IPS DF 6.9 (cell line): ENCODE data around the gene CACNB2.

ENCODE experiments used
- DNase-seq: peaks from one replicate; pipeline ENCODE4 v3.0.0-alpha.2; 2013; ENCODE audit warnings: low read depth, low spot score
- H3K27ac ChIP-seq: one replicate; pipeline ENCODE4 v1.5.1; 2013; ENCODE audit warnings: low read length, control low read depth
- H3K27me3 ChIP-seq: 2 replicates; pipeline ENCODE4 v1.6.1; 2013; ENCODE audit warnings: mild to moderate bottlenecking, low read length; ENCODE audit not compliant: control insufficient read depth, insufficient read depth
- H3K36me3 ChIP-seq: 2 replicates; pipeline ENCODE4 v1.6.1; 2013; ENCODE audit warnings: low read length; ENCODE audit not compliant: control insufficient read depth, insufficient read depth
- H3K4me1 ChIP-seq: 2 replicates; pipeline ENCODE4 v1.6.1; 2013; ENCODE audit warnings: low read length; ENCODE audit not compliant: control insufficient read depth, insufficient read depth
- H3K4me3 ChIP-seq: 2 replicates; pipeline ENCODE4 v1.5.1; 2013; ENCODE audit warnings: mild to moderate bottlenecking, low read length
- H3K9me3 ChIP-seq: 2 replicates; pipeline ENCODE4 v1.6.1; 2013; ENCODE audit warnings: low read length, inconsistent platforms; ENCODE audit not compliant: control insufficient read depth, insufficient read depth
- WGBS: extraction: QIAGEN DNeasy Blood & Tissue Kit; methylation state at CpG from one replicate; pipeline ENCODE4 v1.1.7; 2013; ENCODE audit warnings: mixed read lengths, missing lambda C conversion rate; ENCODE audit not compliant: insufficient read length, insufficient coverage; 5-methylcytosine and 5-hydroxymethylcytosine counted together

The CACNB2 gene

GRCh38 chr10:18417950-18418527 is 277.8 kb downstream of the CACNB2 start:
- 100% methylated on average over 1 of the region's 15 CpGs for WGBS
- Histone ChIP-seq H3K27ac (no peak overlapping the region), H3K9me3 (no peaks in the 10 kb centered on the region)

DNA sequence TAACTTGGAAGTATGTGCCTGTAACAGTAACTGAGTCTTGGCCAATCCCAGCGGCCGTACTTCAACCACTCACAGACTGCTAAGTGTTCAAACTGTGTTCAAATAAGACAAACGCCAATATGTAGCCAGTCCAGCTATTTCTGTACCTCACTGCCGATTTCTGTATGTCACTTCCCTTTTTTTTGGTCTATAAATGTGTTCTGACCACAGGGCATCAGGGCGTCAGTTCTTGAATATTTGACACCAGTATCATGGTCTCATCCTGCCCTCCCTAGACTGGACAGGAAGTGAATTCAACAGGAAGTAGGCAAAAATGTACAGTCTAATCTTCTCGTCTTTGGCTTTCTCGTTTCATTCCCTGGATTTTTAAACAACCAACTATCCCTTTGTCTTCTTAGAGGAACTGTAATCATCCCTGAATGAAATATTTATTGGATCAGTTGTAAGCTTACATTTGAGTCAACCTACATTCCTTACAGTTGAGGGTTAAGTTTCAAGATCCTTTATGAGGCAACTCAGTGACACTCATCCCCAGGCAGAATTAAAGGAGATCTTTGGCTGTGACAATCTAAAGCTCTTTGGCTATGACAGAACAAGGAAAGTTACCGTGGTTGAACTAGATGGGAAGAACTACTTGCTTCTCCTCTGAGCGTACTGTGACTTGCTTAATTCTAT is 278.5 kb downstream of the CACNB2 start:
- Histone ChIP-seq H3K4me1 (no peaks in the 10 kb centered on the region), H3K9me3 (no peaks in the 10 kb centered on the region), H3K36me3 (no peaks in the 10 kb centered on the region), H3K27ac (no peak overlapping the region), H3K4me3 (no peak overlapping the region), H3K27me3 (no peaks in the 10 kb centered on the region)
- no peak for DNase-seq
- no CpG with 5 or more reads among the region's 9 CpGs for WGBS

More at GRCh38 chr10:18417950-18418527, 277.8 kb downstream of the CACNB2 start:
- Histone ChIP-seq H3K4me1 (no peaks in the 10 kb centered on the region), H3K4me3 (no peak overlapping the region), H3K36me3 (no peaks in the 10 kb centered on the region), H3K27me3 (no peaks in the 10 kb centered on the region)
- DNase-seq, result no peak

GRCh38 chr10:18419945-18420344 is 279.7 kb downstream of the CACNB2 start:
- Histone ChIP-seq H3K36me3 (no peaks in the 10 kb centered on the region), H3K4me1 (peaks cover 1% of the 10 kb centered on the region; the same call in 1 of the 2 replicates), H3K27ac (no peak overlapping the region), H3K27me3 (no peaks in the 10 kb centered on the region), H3K4me3 (no peak overlapping the region), H3K9me3 (no peaks in the 10 kb centered on the region)
- WGBS, result no CpG with 5 or more reads among the region's 2 CpGs
- no peak for DNase-seq

GRCh38 chr10:18421726-18422293 is 281.6 kb downstream of the CACNB2 start:
- Histone ChIP-seq H3K4me3 (no peak overlapping the region), H3K4me1 (peaks cover 1% of the 10 kb centered on the region; the same call in 1 of the 2 replicates), H3K36me3 (no peaks in the 10 kb centered on the region), H3K27me3 (no peaks in the 10 kb centered on the region), H3K27ac (no peak overlapping the region), H3K9me3 (no peaks in the 10 kb centered on the region)
- WGBS, result no CpG with 5 or more reads among the region's 7 CpGs
- no peak for DNase-seq

DNA sequence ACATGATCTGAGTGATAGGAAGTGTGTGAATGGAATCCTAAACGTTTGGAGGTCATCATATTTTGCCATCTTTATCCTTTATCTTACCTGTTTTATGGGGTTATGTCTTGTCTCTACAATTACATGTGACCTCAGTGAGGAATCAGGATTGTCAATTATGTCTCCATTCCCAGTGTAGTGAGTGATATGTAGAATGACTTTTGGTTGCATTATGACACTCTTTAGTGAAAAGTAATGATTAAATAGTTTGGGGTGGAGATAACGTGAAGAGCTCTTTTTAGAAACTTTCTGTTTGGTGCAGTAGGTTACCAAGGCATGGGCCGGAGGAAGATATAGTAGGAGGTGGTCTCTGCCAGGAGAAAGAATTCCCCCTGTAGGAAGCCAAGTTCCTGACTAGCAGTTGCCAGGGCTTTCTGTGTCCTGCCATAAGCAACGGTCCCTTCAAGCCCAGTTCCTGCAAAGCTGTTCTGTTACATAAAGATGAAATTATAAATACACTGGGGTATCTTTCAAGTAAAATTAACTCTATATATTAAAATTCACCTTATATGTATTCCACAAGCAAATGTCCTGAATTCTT is 282.9 kb downstream of the CACNB2 start:
- Histone ChIP-seq H3K36me3 (no peaks in the 10 kb centered on the region), H3K4me1 (peaks cover 1% of the 10 kb centered on the region; the same call in 1 of the 2 replicates), H3K9me3 (no peaks in the 10 kb centered on the region), H3K27ac (no peak overlapping the region), H3K27me3 (no peaks in the 10 kb centered on the region), H3K4me3 (no peak overlapping the region)
- DNase-seq, result no peak
- WGBS, result no CpG with 5 or more reads among the region's 4 CpGs

GRCh38 chr10:18424200-18424599 is 284.0 kb downstream of the CACNB2 start:
- H3K9me3 ChIP-seq, result no peaks in the 10 kb centered on the region
- WGBS, result no CpG with 5 or more reads among the region's 8 CpGs
- H3K27ac ChIP-seq, result no peak overlapping the region
- H3K4me3 ChIP-seq, result no peak overlapping the region
- H3K27me3 ChIP-seq, result no peaks in the 10 kb centered on the region
- no peak for DNase-seq
- no peaks in the 10 kb centered on the region for H3K36me3 ChIP-seq
- H3K4me1 ChIP-seq, result peaks cover 1% of the 10 kb centered on the region; the same call in 1 of the 2 replicates

DNA sequence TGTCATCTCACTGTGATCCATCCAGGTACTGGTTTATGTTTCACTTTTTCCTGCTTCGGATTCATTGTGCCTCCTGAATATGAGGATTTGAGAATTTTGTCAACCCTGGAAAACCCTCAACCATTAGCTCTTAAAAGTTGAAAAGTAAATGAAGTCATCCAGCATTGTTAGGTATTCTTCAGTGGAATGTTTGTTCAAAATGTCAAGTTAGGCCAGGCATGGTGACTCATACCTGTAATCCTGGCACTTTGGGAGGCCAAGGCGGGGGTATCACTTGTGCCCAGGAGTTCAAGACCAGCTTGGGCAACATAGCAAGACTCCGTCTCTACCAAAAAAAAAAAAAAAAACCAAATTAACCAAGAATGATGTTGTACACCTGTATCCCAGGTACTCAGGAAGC is 289.1 kb downstream of the CACNB2 start:
- Histone ChIP-seq H3K4me1 (no peaks in the 10 kb centered on the region), H3K27ac (no peak overlapping the region), H3K27me3 (no peaks in the 10 kb centered on the region), H3K4me3 (no peak overlapping the region), H3K9me3 (no peaks in the 10 kb centered on the region), H3K36me3 (no peaks in the 10 kb centered on the region)
- no peak for DNase-seq
- WGBS, result no CpG with 5 or more reads among the region's 3 CpGs

DNA sequence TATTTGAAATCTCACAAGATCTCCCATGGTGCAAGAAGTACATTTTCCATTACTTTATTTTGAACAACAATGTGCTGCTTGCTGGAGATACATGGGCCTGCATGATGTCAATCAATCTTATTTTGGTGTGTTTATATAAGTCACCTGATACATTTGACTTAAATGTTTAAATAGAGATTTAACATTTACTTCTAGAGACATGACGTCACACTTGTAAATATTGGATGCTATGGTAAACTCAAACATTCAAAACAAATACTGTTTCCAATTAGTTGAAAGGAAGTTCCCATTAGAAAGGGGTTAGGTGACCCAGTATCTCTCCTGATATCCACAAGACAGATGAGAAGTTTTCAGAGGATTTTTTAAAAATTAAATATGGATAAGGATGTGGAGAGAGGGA is 296.7 kb downstream of the CACNB2 start:
- H3K4me1 ChIP-seq, result no peaks in the 10 kb centered on the region
- no peak overlapping the region for H3K27ac ChIP-seq
- DNase-seq, result no peak
- no peaks in the 10 kb centered on the region for H3K27me3 ChIP-seq
- H3K36me3 ChIP-seq, result no peaks in the 10 kb centered on the region
- no peaks in the 10 kb centered on the region for H3K9me3 ChIP-seq
- WGBS, result no CpG with 5 or more reads among the region's 1 CpG
- H3K4me3 ChIP-seq, result no peak overlapping the region

GRCh38 chr10:18437486-18437885 is 297.3 kb downstream of the CACNB2 start:
- H3K4me1 ChIP-seq, result no peaks in the 10 kb centered on the region
- no peaks in the 10 kb centered on the region for H3K27me3 ChIP-seq
- WGBS, result no CpG with 5 or more reads among the region's 5 CpGs
- DNase-seq, result no peak
- H3K27ac ChIP-seq, result no peak overlapping the region
- H3K4me3 ChIP-seq, result no peak overlapping the region
- H3K9me3 ChIP-seq, result no peaks in the 10 kb centered on the region
- no peaks in the 10 kb centered on the region for H3K36me3 ChIP-seq

DNA sequence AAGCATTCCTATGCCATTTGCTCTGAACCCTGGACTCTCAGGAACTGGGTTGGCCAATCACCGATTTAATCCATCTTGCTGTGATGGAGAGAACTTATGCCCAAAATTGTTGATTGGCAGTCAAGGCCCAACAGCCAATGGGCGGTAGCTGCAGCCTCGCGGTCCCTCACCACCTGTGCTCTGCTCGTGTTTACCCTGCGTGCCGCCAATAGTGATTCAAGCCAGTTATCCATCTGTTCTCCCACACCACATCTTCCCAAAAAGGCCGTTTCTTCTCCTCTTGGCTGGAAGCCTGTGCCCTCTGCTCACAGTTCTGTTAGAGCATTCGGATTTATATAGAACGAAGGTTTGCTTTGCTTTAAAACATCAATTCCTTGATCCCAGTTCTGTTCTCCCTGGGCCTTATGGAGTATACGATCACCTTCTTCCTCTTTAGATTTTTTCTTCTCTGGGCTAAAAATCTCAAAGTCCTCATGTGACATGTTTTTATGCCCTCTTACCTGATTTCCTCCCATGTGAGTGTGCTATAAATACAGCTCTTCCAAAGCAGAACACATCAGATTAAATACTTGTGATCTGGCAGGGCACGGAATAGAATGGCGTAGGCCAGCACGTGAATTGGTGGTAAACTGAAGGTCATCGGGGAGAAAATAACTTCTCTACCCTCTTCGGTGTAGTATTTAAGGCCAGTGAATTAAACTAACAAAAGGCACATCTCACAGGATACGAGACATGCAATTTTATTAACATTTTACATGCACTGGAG is 298.3 kb downstream of the CACNB2 start:
- DNase-seq, result no peak
- H3K27ac ChIP-seq, result no peak overlapping the region
- no peak overlapping the region for H3K4me3 ChIP-seq
- H3K27me3 ChIP-seq, result no peaks in the 10 kb centered on the region
- no peaks in the 10 kb centered on the region for H3K4me1 ChIP-seq
- no peaks in the 10 kb centered on the region for H3K9me3 ChIP-seq
- H3K36me3 ChIP-seq, result no peaks in the 10 kb centered on the region
- WGBS, result no CpG with 5 or more reads among the region's 17 CpGs
